CD4-positive, alpha-beta memory T cell (primary cell): ENCODE results near the gene ZNF385C. TPM values are rescaled to one million over a fixed set of nuclear protein-coding genes. Genes with fewer than 3 reads are reported as not detected.
"Not testable (repeated sequence)": the region's sequence is repeated elsewhere in the genome, so short reads cannot be mapped to it uniquely, and the experiment has no call there.

ENCODE experiments used
- CTCF ChIA-PET: fragments of 350-600 bp; sonication (Branson Sonifier 250); formaldehyde crosslinking; loops from one replicate; lab custom pipeline; 2021; ENCODE audit warnings: inconsistent platforms; ENCODE audit not compliant: partially characterized antibody; lab: Charles Lee
- POLR2A ChIA-PET: fragments of 350-600 bp; sonication (Branson Sonifier 250); formaldehyde crosslinking; loops from one replicate; lab custom pipeline; 2021; ENCODE audit not compliant: partially characterized antibody; lab: Charles Lee
- DNase-seq, 5 donors: peaks; one replicate each; pipeline versions ENCODE4 v3.0.0 to v3.0.0-alpha.2; 2020 to 2022; ENCODE audit warnings: mixed read lengths in 1 of 5
- H3K27ac ChIP-seq: one replicate; pipeline ENCODE4 v1.7.0; 2013; ENCODE audit warnings: low read depth, low read length
- H3K27me3 ChIP-seq: 2 replicates; pipeline ENCODE4 v1.7.0; 2013; ENCODE audit warnings: mild to moderate bottlenecking, low read length, moderate library complexity; ENCODE audit not compliant: insufficient read depth
- H3K36me3 ChIP-seq: 2 replicates; pipeline ENCODE4 v1.7.0; 2013; ENCODE audit warnings: mild to moderate bottlenecking, low read length, moderate library complexity; ENCODE audit not compliant: insufficient read depth
- H3K4me1 ChIP-seq: 2 replicates; pipeline ENCODE4 v1.7.0; 2013; ENCODE audit warnings: mild to moderate bottlenecking, low read length, moderate library complexity; ENCODE audit not compliant: insufficient read depth
- H3K4me3 ChIP-seq, 2 donors: one replicate each; pipeline ENCODE4 v1.7.0; 2013; ENCODE audit warnings: low read length in 2 of 2, mild to moderate bottlenecking in 1 of 2
- H3K9me3 ChIP-seq, 2 donors: one replicate each; pipeline ENCODE4 v1.7.0; 2013; ENCODE audit warnings: low read length in 2 of 2, control low read depth in 1 of 2; ENCODE audit not compliant: control insufficient read depth in 1 of 2
- H3K27ac Mint-ChIP-seq, 7 donors: one replicate each; pipeline ENCODE4 v1.8.0; 2020 to 2021; ENCODE audit warnings: mixed read lengths in 7 of 7, mild to moderate bottlenecking in 6 of 7, inconsistent platforms in 3 of 7, moderate library complexity in 3 of 7
- H3K27me3 Mint-ChIP-seq, 2 donors: one replicate each; pipeline ENCODE4 v1.8.0; 2020 to 2021; ENCODE audit warnings: mixed read lengths in 2 of 2
- H3K36me3 Mint-ChIP-seq, 2 donors: one replicate each; pipeline ENCODE4 v1.8.0; 2020 to 2021; ENCODE audit warnings: mixed read lengths in 2 of 2, inconsistent platforms in 1 of 2, mild to moderate bottlenecking in 1 of 2
- H3K4me1 Mint-ChIP-seq, 4 donors: one replicate each; pipeline ENCODE4 v1.8.0; 2020 to 2021; ENCODE audit warnings: mixed read lengths in 4 of 4, mild to moderate bottlenecking in 1 of 4
- H3K4me3 Mint-ChIP-seq, 8 donors: one replicate each; pipeline ENCODE4 v1.8.0; 2020 to 2021; ENCODE audit warnings: mixed read lengths in 8 of 8, mild to moderate bottlenecking in 7 of 8, moderate library complexity in 6 of 8, inconsistent platforms in 3 of 8
- H3K9me3 Mint-ChIP-seq, 8 donors: one replicate each; pipeline ENCODE4 v1.8.0; 2020 to 2021; ENCODE audit warnings: mixed read lengths in 8 of 8, mild to moderate bottlenecking in 5 of 8, inconsistent platforms in 3 of 8, moderate library complexity in 1 of 8
- intact Hi-C: fragments of 100-400 bp; cut with micrococcal nuclease; formaldehyde crosslinking; loops from one replicate; pipeline ENCODE4 v1.15.1; 2023
- polyA plus RNA-seq, 2 donors: library from polyadenylated mRNA; unstranded; fragments of 300-500 nt; fragmentation: Illumina TruSeq; gene quantifications; one replicate each; pipeline ENCODE4 v1.2.3, GENCODE V29; 2021
- total RNA-seq, 2 experiments: library from RNA; stranded (reverse); gene quantifications; one replicate each; pipeline ENCODE4 v1.2.3, GENCODE V29; 2021

ZNF385C gene
- total and polyA plus RNA-seq, 4 experiments from 2014 or later, result 0.36 TPM; not detected in 3

GRCh38 chr17:42023524-42024349 lies 74.5 kb downstream of the ZNF385C start:
- peak in 1 of 5 donors; percentile 7 for DNase-seq
- H3K27ac Mint-ChIP-seq, result peak overlapping the region in 1 of 7 donors; percentile 58
- Histone ChIP-seq H3K9me3 (no peaks in the 10 kb centered on the region), H3K27ac (no peak overlapping the region), H3K4me1 (peaks cover 31% of the 10 kb centered on the region), H3K27me3 (no peaks in the 10 kb centered on the region), H3K4me3 (no peak overlapping the region), H3K36me3 (peaks cover 17% of the 10 kb centered on the region)
- H3K4me3 Mint-ChIP-seq, result no peak overlapping the region
- H3K9me3 Mint-ChIP-seq, result no peaks in the 10 kb centered on the region
- ChIA-PET CTCF (interaction anchor here (0.5 to 5.4 kb wide), 15 partner anchors 8 to 285 kb away, joined by 3 to 43 read pairs (median 6); partner anchors contain the start of gene DHX58), POLR2A (interaction anchor here (1.0 to 1.1 kb wide), 2 partner anchors 56 to 97 kb away, joined by 3 to 5 read pairs; no protein-coding TSS in a partner anchor)
- peaks cover under 1 to 3% of the 10 kb centered on the region in 2 donors for H3K27me3 Mint-ChIP-seq
- intact Hi-C loops, result no loop called here
- H3K4me1 Mint-ChIP-seq, result peaks cover 21 to 37% (median 26%) of the 10 kb centered on the region in 4 donors
- peaks cover 4 to 32% of the 10 kb centered on the region in 2 donors for H3K36me3 Mint-ChIP-seq

DNA sequence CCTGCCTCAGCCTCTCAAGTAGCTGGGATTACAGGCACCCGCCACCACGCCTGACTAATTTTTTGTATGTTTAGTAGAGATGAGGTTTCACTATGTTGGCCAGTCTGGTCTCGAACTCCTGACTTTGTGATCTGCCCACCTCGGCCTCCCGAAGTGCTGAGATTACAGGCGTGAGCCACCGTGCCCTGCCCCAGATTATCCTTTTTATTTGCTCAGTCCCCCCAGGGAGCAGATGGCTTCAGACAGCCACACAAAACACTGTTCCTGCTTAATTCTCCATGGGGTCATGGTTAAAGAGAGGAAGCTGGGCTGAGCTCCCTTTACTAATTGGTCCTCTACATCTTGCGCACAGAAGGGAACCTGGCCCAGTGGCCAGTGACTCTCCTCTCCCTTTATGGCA lies 77.4 kb downstream of the ZNF385C start:
- not testable (repeated sequence) for H3K27me3 ChIP-seq, H3K9me3 Mint-ChIP-seq, H3K27me3 Mint-ChIP-seq, H3K9me3 ChIP-seq, DNase-seq
- POLR2A ChIA-PET, result interaction anchor here (1.0 to 3.2 kb wide), 8 partner anchors 55 to 368 kb away, joined by 3 to 27 read pairs (median 4); partner anchors contain the start of genes CNP, DHX58, EIF1 and KAT2A
- Mint-ChIP-seq H3K27ac (peak overlapping the region in 6 of 7 donors; percentile 26 to 93 (median 60)), H3K4me3 (peak overlapping the region; percentile 88 to 96 (median 94)), H3K36me3 (peaks cover 4 to 48% of the 10 kb centered on the region in 2 donors), H3K4me1 (peaks cover 32 to 61% (median 46%) of the 10 kb centered on the region in 4 donors)
- intact Hi-C loops, result loop anchor here (1.0 kb wide), 1 partner anchor 134 kb away; no protein-coding TSS in a partner anchor
- Histone ChIP-seq H3K4me1 (peaks cover 50% of the 10 kb centered on the region), H3K36me3 (peaks cover 17% of the 10 kb centered on the region), H3K4me3 (peak overlapping the region in 1 of 2 donors; percentile 44), H3K27ac (peak overlapping the region; percentile 84)
- CTCF ChIA-PET, result interaction anchor here (1.0 to 5.7 kb wide), 9 partner anchors 10 to 133 kb away, joined by 3 to 58 read pairs (median 7); partner anchors contain the start of genes CNP, DHX58, KAT2A and ODAD4

- DNase-seq, result peak; percentile 90 to 96 (median 90)
- Histone ChIP-seq H3K36me3 (peaks cover 17% of the 10 kb centered on the region), H3K4me3 (peak within 1 kb of the TSS; percentile 44 to 79), H3K27me3 (no peaks in the 10 kb centered on the region), H3K4me1 (peaks cover 54% of the 10 kb centered on the region), H3K9me3 (no peaks in the 10 kb centered on the region), H3K27ac (peak within 1 kb of the TSS; percentile 84)
- peaks cover 2 to 50% of the 10 kb centered on the region in 2 donors for H3K36me3 Mint-ChIP-seq
- peak within 1 kb of the TSS; percentile 88 to 100 (median 96) for H3K4me3 Mint-ChIP-seq
- no peaks in the 10 kb centered on the region for H3K9me3 Mint-ChIP-seq
- ChIA-PET CTCF (interaction anchor here (0.8 to 5.7 kb wide), 16 partner anchors 9 to 155 kb away, joined by 3 to 58 read pairs (median 4); partner anchors contain the start of genes CNP, DHX58, KAT2A and ODAD4), POLR2A (interaction anchor here (0.6 to 3.2 kb wide), 17 partner anchors 20 to 369 kb away, joined by 3 to 27 read pairs (median 4); partner anchors contain the start of genes ACLY, CNP, DHX58 and EIF1)
- intact Hi-C loops, result loop anchor here (1.0 to 5.0 kb wide), 2 partner anchors 136 to 1202 kb away; no protein-coding TSS in a partner anchor
- H3K27ac Mint-ChIP-seq, result peak within 1 kb of the TSS; percentile 79 to 93 (median 88)
- peaks cover 34 to 66% (median 50%) of the 10 kb centered on the region in 4 donors for H3K4me1 Mint-ChIP-seq
- no peaks in the 10 kb centered on the region for H3K27me3 Mint-ChIP-seq
These were observed 78.5 kb downstream of the ZNF385C start, which contains the start of gene NKIRAS2 for GRCh38 chr17:42019509-42020404. Gene NKIRAS2 (plus strand): TSS chr17:42020090. CDS start chr17:42021578, 1,488 bp downstream.

DNA sequence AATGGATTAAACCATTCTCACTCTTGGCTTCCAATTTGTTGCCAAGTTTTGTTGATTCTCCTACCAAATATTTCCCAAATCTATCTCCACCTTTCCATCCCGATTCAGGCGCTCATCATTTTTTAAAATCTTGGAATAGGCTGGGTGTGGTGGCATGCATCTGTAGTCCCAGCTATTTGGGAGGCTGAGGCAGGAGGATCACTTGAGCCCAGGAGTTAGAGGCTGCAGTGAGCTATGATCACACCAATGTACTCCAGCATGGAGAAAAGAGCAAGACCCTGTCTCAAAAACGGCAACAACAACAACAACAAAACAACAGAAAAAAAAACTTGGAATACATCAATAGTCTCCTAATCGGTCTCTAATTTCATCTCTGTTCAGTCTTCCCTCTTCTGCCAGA lies 79.3 kb downstream of the ZNF385C start:
- no peaks in the 10 kb centered on the region for H3K27me3 ChIP-seq
- no peak overlapping the region for H3K27ac ChIP-seq
- Mint-ChIP-seq H3K27me3 (no peaks in the 10 kb centered on the region), H3K4me1 (peaks cover 33 to 64% (median 49%) of the 10 kb centered on the region in 4 donors), H3K9me3 (no peaks in the 10 kb centered on the region), H3K4me3 (peak overlapping the region; percentile 57 to 100 (median 87)), H3K36me3 (peaks cover 0 to 43% of the 10 kb centered on the region in 2 donors), H3K27ac (peak overlapping the region in 6 of 7 donors; percentile 37 to 87 (median 68))
- CTCF ChIA-PET, result interaction anchor here (0.9 to 5.7 kb wide), 14 partner anchors 7 to 100 kb away, joined by 3 to 58 read pairs (median 6); partner anchors contain the start of genes CNP, DHX58, KAT2A and ODAD4
- DNase-seq, result no peak
- H3K4me3 ChIP-seq, result no peak overlapping the region
- H3K4me1 ChIP-seq, result peaks cover 62% of the 10 kb centered on the region
- no peaks in the 10 kb centered on the region for H3K9me3 ChIP-seq
- H3K36me3 ChIP-seq, result peaks cover 14% of the 10 kb centered on the region
- POLR2A ChIA-PET, result interaction anchor here (1.3 to 4.4 kb wide), 7 partner anchors 52 to 115 kb away, joined by 3 to 70 read pairs (median 19); partner anchors contain the start of genes ACLY, CNP and DHX58
- intact Hi-C loops, result loop anchor here (5.0 kb wide), 1 partner anchor 1202 kb away; no protein-coding TSS in a partner anchor

DNA sequence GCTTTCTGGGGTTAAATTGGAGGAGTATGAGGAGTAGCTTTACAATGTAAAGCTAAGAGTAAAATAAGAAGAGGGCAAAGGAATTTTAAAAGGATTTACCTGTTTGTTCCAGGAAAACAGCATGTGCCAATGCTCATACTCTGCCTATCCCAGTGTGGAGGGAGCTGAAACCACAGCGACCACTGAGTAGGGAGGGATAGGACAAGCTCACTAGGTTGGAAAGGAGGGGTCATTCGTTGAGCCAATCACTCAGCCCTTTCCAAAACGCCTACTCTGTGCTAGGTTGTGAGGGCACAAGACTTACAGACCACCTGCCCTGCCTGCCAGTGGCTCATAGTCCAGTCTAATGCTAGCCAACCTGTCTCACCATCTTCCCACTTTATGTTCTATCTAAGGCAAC lies 79.9 kb downstream of the ZNF385C start:
- peak overlapping the region in 1 of 2 donors; percentile 91 for H3K4me3 ChIP-seq
- no peak for DNase-seq
- Mint-ChIP-seq H3K4me1 (peaks cover 35 to 68% (median 52%) of the 10 kb centered on the region in 4 donors), H3K27me3 (no peaks in the 10 kb centered on the region), H3K36me3 (peaks cover 0 to 38% of the 10 kb centered on the region in 2 donors), H3K9me3 (no peaks in the 10 kb centered on the region), H3K4me3 (peak overlapping the region; percentile 98 to 100 (median 99)), H3K27ac (peak overlapping the region; percentile 97 to 99 (median 99))
- no peaks in the 10 kb centered on the region for H3K9me3 ChIP-seq
- no peak overlapping the region for H3K27ac ChIP-seq
- H3K36me3 ChIP-seq, result peaks cover 7% of the 10 kb centered on the region
- peaks cover 68% of the 10 kb centered on the region for H3K4me1 ChIP-seq
- intact Hi-C loops, result loop anchor here (5.0 kb wide), 1 partner anchor 1201 kb away; no protein-coding TSS in a partner anchor
- ChIA-PET CTCF (interaction anchor here (0.6 to 5.7 kb wide), 18 partner anchors 8 to 387 kb away, joined by 3 to 58 read pairs (median 6); partner anchors contain the start of genes CNP, DHX58 and KAT2A), POLR2A (interaction anchor here (0.6 to 4.4 kb wide), 17 partner anchors 10 to 1200 kb away, joined by 3 to 70 read pairs (median 5); partner anchors contain the start of genes ACLY, CNP, DHX58 and EIF1)
- no peaks in the 10 kb centered on the region for H3K27me3 ChIP-seq

GRCh38 chr17:42017866-42018200 lies 80.4 kb downstream of the ZNF385C start:
- Mint-ChIP-seq H3K27me3 (no peaks in the 10 kb centered on the region), H3K36me3 (peaks cover 0 to 38% of the 10 kb centered on the region in 2 donors), H3K4me3 (peak overlapping the region; percentile 98 to 100 (median 99)), H3K9me3 (no peaks in the 10 kb centered on the region), H3K27ac (peak overlapping the region; percentile 97 to 99 (median 99)), H3K4me1 (peaks cover 39 to 73% (median 57%) of the 10 kb centered on the region in 4 donors)
- peak overlapping the region; percentile 96 for H3K27ac ChIP-seq
- H3K9me3 ChIP-seq, result no peaks in the 10 kb centered on the region
- H3K4me3 ChIP-seq, result peak overlapping the region; percentile 85 to 91
- H3K36me3 ChIP-seq, result peaks cover 5% of the 10 kb centered on the region
- H3K27me3 ChIP-seq, result no peaks in the 10 kb centered on the region
- ChIA-PET CTCF (interaction anchor here (0.9 to 5.7 kb wide), 21 partner anchors 8 to 371 kb away, joined by 3 to 58 read pairs (median 4); partner anchors contain the start of genes CNP, DHX58, KAT2A and KCNH4), POLR2A (interaction anchor here (0.6 to 4.4 kb wide), 24 partner anchors 10 to 1343 kb away, joined by 3 to 70 read pairs (median 5); partner anchors contain the start of genes ACLY, CNP, DHX58 and EIF1)
- H3K4me1 ChIP-seq, result peaks cover 73% of the 10 kb centered on the region
- intact Hi-C loops, result loop anchor here (1.0 to 5.0 kb wide), 4 partner anchors 52 to 1201 kb away; partner anchors contain the start of genes CNP and ODAD4
- DNase-seq, result no peak
